ENCODE results near the gene FRMD3. TPM values are rescaled to one million over a fixed set of nuclear protein-coding genes. Genes with fewer than 3 reads are reported as not detected.

FRMD3 gene
- total RNA-seq, 1 experiment from 2014 or later, result 0.55 TPM

- WGBS (ENCODE audit: extremely low coverage, insufficient read length, low lambda C conversion rate), result no CpG with 5 or more reads among the region's 3 CpGs
- no peak overlapping the region for H2AK5ac ChIP-seq (ENCODE audit: insufficient read length, low read length)
- H3K36me3 Mint-ChIP-seq (ENCODE audit: insufficient read depth in 1 of 3, low read depth in 3 of 3), result no peaks in the 10 kb centered on the region
These were observed 40.8 kb downstream of the FRMD3 start for GRCh38 chr9:83497441-83497840.

More at GRCh38 chr9:83497441-83497840, 40.8 kb downstream of the FRMD3 start:
- H2AFZ ChIP-seq (ENCODE audit: low read length), result no peak overlapping the region
- no peak overlapping the region for H4K5ac ChIP-seq (ENCODE audit: insufficient read length, low read depth, low read length)
- H4K91ac ChIP-seq (ENCODE audit: insufficient read length, low read depth, low read length), result no peak overlapping the region
- no peaks in the 10 kb centered on the region for H3K9me3 ChIP-seq (ENCODE audit: control insufficient read depth, low read depth, low read length)
- H3K27me3 Mint-ChIP-seq (ENCODE audit: low read depth), result no peaks in the 10 kb centered on the region
- no peak for TF ChIP-seq CTCF (conservative IDR thresholded peaks at IDR 0.05)
- no peak overlapping the region for H2BK20ac ChIP-seq (ENCODE audit: low read depth, low read length, poor library complexity, severe bottlenecking)
- no peak overlapping the region for H3K14ac ChIP-seq (ENCODE audit: insufficient read depth, low read length)
- no peak overlapping the region for H3K27ac ChIP-seq (ENCODE audit: insufficient read length, low read depth, low read length)
- no peak overlapping the region for H2BK15ac ChIP-seq (ENCODE audit: low read depth, low read length)
- no peak overlapping the region for H3T11ph ChIP-seq (ENCODE audit: low read length)
- H2BK12ac ChIP-seq (ENCODE audit: insufficient read length, low read depth, low read length), result no peak overlapping the region
- H3K23me2 ChIP-seq (ENCODE audit: insufficient read length, low read depth, low read length, poor library complexity, severe bottlenecking), result no peaks in the 10 kb centered on the region
- H4K8ac ChIP-seq (replicated peaks; ENCODE audit: insufficient read length, low read depth, low read length), result no peak overlapping the region
- DNase-seq, result no peak
- H3K79me1 ChIP-seq (ENCODE audit: insufficient read depth, low read depth, low read length, poor library complexity, severe bottlenecking), result no peaks in the 10 kb centered on the region
- H3K27me3 ChIP-seq (ENCODE audit: insufficient read depth, low read length), result no peaks in the 10 kb centered on the region
- H3K4ac ChIP-seq (ENCODE audit: low read depth, low read length), result no peak overlapping the region
- H3K27ac Mint-ChIP-seq, result no peak overlapping the region
- H3K79me2 ChIP-seq (ENCODE audit: insufficient read depth, low read length), result no peaks in the 10 kb centered on the region
- H2BK5ac ChIP-seq (ENCODE audit: insufficient read length, low read length), result no peak overlapping the region
- H3K4me3 Mint-ChIP-seq, result no peak overlapping the region
- no peaks in the 10 kb centered on the region for H3K4me1 Mint-ChIP-seq
- no peak overlapping the region for H3K4me2 ChIP-seq (ENCODE audit: insufficient read depth, insufficient read length, low read length)
- H3K9ac ChIP-seq (ENCODE audit: extremely low read depth, insufficient read length, low read length), result no peak overlapping the region
- no peak overlapping the region for H2BK120ac ChIP-seq (ENCODE audit: low read depth, low read length, poor library complexity, severe bottlenecking)
- no peaks in the 10 kb centered on the region for H3K9me3 Mint-ChIP-seq
- H3K4me1 ChIP-seq (ENCODE audit: insufficient read depth, low read length), result no peaks in the 10 kb centered on the region
- H3K56ac ChIP-seq (ENCODE audit: insufficient read length, low read depth, low read length), result no peak overlapping the region
- no peaks in the 10 kb centered on the region for H4K20me1 ChIP-seq (ENCODE audit: control insufficient read depth, insufficient read depth, insufficient read length)
- H3K18ac ChIP-seq (ENCODE audit: insufficient read length, low read depth, low read length), result no peak overlapping the region
- H3K23ac ChIP-seq (ENCODE audit: insufficient read length, low read depth, low read length), result no peak overlapping the region

All from H9 (cell line).